ENCODE results near the gene HS3ST4.

- TF ChIP-seq POLR2A (IDR thresholded peaks at IDR 0.05), result no peak
- TF ChIP-seq CTCF (IDR thresholded peaks at IDR 0.05), result no peak
Measured at GRCh38 chr16:25823891-25824290, 132.1 kb downstream of the HS3ST4 start.

All from suprapubic skin (tissue), 3 donors.